Endothelial cell of umbilical vein (primary cell): ENCODE measurements around the gene PIK3R4.

Source experiments
- CTCF ChIP-seq, 2 donors: IDR thresholded peaks; 1 replicate in 1 of 2; 2 replicates in 1 of 2; pipeline ENCODE4 v1.5.1; 2011; ENCODE audit warnings: low read length in 2 of 2, mild to moderate bottlenecking in 2 of 2, moderate library complexity in 2 of 2, control low read depth in 1 of 2, inconsistent platforms in 1 of 2, low read depth in 1 of 2; ENCODE audit not compliant: insufficient read depth in 1 of 2; ENCODE audit errors: extremely low read depth in 1 of 2
- EZH2 ChIP-seq: IDR thresholded peaks from 2 replicates; pipeline ENCODE4 v1.6.1; 2012; ENCODE audit warnings: borderline replicate concordance, low read depth, mild to moderate bottlenecking, moderate library complexity, low read length, inconsistent platforms; ENCODE audit not compliant: severe bottlenecking
- POLR2AphosphoS5 ChIP-seq: IDR thresholded peaks from 2 replicates; pipeline ENCODE4 v1.6.1; 2012; ENCODE audit warnings: low read depth, mild to moderate bottlenecking, control low read depth, low read length, moderate library complexity; ENCODE audit not compliant: insufficient read depth

GRCh38 chr3:130711565-130712324 is 34.9 kb downstream of the PIK3R4 start:
- no peak for TF ChIP-seq CTCF (IDR thresholded peaks at IDR 0.05; ENCODE audit: extremely low read depth in 1 of 2, insufficient read depth in 1 of 2, low read depth in 1 of 2, low read length in 2 of 2)
- TF ChIP-seq POLR2AphosphoS5 = no peak
- TF ChIP-seq EZH2 = no peak
